Loucy (cell line): ENCODE measurements around the gene CLEC16A.

Source experiments
- EZH2phosphoT487 ChIP-seq: fragments of 200-600 bp; IDR thresholded peaks from 2 replicates; pipeline ENCODE4 v1.6.1; 2018; ENCODE audit warnings: antibody characterized with exemption, mild to moderate bottlenecking, moderate library complexity, borderline replicate concordance
- TF ChIP-seq, protein P1 (sequence below): fragments of 200-600 bp; sonication (generic); conservative IDR thresholded peaks from 2 replicates; pipeline ENCODE4 v1.5.1; 2014; ENCODE audit warnings: mild to moderate bottlenecking, antibody characterized with exemption, low read length

DNA sequence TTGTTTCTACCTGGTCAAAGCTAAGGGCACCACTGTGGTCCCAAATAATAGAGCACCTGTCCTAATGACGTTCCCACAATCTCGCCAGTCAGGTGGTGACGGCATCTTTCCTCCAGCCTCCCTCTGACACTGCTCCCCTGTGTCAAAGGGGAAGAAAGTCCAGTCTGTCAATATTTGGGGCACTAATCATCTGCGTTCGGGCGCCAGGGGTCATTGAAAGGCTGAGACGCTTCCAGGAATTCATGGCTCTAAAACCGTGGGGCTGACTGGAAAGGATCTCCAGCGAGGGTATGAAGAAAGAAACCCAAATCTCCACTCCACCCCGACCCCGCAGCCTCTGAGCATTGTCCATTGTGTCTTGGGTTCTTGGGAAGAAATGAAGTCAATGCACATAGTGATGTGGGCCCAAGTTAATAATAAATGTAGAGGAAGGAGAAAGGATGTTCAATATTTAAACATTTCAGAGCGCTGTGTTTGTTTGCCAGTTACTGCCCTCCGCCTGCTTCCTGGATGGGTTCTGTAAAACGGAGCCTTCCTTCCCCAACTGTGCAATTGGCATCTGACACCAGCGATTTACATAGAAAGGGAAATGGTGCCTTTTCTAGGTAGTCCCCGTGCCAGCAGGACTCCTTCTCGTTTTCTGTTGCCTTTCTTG is 208.4 kb downstream of the CLEC16A start:
- TF ChIP-seq, protein P1, sequence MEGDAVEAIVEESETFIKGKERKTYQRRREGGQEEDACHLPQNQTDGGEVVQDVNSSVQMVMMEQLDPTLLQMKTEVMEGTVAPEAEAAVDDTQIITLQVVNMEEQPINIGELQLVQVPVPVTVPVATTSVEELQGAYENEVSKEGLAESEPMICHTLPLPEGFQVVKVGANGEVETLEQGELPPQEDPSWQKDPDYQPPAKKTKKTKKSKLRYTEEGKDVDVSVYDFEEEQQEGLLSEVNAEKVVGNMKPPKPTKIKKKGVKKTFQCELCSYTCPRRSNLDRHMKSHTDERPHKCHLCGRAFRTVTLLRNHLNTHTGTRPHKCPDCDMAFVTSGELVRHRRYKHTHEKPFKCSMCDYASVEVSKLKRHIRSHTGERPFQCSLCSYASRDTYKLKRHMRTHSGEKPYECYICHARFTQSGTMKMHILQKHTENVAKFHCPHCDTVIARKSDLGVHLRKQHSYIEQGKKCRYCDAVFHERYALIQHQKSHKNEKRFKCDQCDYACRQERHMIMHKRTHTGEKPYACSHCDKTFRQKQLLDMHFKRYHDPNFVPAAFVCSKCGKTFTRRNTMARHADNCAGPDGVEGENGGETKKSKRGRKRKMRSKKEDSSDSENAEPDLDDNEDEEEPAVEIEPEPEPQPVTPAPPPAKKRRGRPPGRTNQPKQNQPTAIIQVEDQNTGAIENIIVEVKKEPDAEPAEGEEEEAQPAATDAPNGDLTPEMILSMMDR = no peak
- TF ChIP-seq EZH2phosphoT487 = no peak
